ENCODE results near the gene RGS10. TPM values are rescaled to one million over a fixed set of nuclear protein-coding genes. Genes with fewer than 3 reads are reported as not detected.

Gene RGS10
- total RNA-seq, 1 experiment from 2014 or later, result 22.9 TPM

DNA sequence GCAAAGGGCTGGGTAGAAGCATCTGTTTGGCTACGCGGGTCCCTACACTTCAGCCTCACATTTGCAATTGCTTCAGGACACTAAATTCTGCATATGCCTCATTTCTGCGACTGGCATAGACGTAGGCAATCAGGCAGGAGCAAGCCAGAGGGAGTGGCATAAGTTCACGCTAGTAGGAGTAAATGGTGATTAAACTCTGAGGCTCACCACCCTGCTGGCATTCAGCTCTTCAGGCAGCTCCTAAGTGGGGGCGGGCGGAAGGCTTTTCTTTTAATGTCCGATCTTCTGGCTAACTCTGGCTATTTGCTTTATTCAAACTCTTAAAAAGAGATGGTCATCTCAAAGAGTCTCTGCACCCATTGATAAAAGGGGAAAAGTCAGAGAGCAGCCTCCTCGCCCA, 45.3 kb downstream of the RGS10 start:
- DNase-seq (ENCODE audit: low read depth), result no peak

- DNase-seq (ENCODE audit: low read depth), result peak; percentile 64
Observed at GRCh38 chr10:119496273-119496672, 46.2 kb downstream of the RGS10 start.

- DNase-seq (ENCODE audit: low read depth), result no peak
Observed at GRCh38 chr10:119495545-119495944, 47.0 kb downstream of the RGS10 start.

DNA sequence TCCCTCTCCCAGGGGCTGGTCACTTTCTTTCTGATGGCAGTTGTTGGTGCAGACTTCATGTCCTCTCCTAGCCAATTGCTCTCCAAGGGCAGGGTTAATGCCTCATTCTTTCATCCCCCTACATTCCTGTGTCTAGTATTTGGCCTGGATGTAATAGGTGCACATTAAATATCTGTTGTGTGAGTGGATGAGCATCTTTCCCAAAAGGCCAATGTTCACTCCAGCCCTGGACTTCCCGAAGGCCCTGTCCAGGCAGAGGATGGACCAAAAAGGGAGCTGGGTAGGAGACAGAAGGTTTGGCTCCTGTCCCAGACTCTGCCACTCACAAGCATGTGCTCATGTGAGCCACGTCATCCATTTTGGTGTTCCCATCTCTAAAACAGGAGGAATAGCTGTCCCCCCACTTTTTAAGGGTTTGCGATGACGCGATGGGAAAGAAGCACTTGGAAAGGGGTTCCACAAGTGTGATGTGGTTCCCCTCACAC, 47.5 kb downstream of the RGS10 start:
- DNase-seq (ENCODE audit: low read depth), result no peak

DNA sequence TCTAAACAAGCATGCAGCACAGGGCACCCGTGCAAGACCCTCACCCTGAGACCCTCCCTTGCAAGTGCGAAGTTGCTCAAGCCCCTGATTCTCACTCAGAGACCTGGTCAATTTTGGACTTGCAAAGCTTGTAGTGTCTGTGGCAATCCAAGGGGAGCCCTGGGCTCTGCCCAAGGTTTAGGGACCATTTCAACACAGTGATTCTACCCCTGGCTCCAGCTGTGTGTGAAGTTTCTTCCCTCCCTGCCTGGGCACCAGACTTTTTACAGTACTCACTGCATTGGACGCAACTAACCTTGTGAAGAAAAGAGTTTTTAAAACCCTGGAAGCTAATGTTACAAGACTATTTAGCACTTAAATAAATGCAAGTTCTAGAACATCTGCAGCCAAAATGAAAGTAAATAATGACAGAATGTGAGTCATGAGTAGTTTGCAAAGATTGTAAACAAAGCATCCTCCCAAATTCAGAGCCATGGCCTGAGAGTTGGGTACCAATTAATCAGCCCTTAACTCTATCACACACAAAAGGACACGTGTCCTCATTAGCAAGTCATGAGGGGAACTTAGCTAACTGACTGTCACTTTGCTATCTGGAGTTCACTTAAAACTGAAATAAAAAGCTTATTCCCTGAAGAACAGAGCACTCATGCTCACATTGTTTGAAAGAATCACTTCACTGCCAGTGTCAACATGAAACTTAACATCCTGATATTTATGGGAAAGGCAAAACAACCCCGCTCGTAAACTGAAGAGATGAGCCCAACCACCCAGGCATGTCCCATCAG, 48.1 kb downstream of the RGS10 start:
- DNase-seq (ENCODE audit: low read depth), result no peak

GRCh38 chr10:119493155-119493554, 49.4 kb downstream of the RGS10 start:
- no peak for DNase-seq (ENCODE audit: low read depth)

DNA sequence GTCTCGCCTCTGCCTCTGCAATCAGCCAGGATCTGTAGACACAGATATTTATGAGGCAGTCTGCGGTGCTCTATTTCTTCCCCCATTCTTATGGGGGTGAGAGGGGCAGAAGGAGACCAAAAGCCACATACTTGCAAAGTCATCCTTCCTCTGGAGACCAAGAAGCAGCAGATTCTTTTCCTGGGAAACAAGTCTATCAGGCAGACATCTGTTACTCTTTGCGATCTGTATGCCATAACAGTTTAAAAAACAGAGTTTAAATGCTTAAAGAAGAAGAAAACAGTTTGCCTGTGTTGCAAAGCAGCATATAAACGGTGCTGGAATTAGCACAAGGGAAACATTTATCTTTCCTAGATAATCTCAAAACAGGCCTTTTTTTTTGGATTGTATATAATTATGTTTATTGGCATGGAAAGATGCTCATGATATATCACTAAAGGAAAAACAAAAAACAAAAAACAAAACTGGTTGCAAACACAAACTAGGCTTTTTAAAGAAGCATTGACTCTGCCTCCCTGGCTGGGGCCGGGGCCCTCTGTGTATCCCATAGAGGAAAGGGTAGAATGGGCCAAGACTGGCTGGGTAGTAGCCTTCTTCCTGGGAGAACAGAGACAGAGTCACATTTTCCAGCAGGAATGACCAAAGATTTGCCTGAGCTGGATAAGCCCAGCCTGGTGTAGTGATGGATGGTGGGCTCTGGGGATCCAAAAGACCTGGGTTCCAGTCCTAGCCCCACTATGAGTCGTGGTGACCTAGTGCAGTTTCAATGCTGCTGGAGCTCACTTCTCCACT, 50.4 kb downstream of the RGS10 start:
- DNase-seq (ENCODE audit: low read depth), result no peak

DNA sequence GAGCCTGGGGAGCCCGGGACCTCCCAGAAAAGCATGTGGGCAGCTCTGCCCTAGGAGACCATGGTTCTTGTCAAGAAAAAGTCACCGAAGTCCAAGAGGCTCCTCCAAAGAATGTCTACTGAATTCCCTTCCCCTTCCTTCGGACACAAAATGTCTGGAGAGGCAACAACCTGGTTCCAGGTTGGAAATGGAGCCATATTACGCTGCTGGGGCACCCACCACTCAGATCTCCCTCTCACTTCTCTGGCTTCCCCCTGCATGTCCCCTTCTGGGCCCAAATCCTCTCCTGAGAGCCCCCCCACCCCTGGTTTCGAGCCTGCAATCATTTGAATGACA, 52.6 kb downstream of the RGS10 start:
- no peak for DNase-seq (ENCODE audit: low read depth)

DNA sequence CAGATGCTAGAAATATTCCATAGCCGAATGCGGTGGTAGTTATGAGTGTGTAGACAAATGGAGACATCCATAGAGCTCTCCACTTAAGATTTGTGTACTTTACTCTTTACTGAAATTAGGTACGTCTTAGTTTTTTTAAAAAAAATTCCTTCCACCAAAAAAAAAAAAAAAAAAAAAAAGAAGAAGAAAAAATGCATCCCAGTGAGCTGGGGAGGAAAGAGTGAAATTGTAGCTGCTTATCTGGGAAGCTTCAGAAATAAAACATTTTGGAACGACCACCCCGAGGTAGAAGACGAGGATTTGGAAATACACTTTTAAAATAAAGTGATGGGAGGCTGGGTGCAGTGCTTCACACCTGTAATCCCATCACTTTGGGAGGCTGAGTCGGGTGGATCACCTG, 53.8 kb downstream of the RGS10 start:
- DNase-seq (ENCODE audit: low read depth), result no peak

DNA sequence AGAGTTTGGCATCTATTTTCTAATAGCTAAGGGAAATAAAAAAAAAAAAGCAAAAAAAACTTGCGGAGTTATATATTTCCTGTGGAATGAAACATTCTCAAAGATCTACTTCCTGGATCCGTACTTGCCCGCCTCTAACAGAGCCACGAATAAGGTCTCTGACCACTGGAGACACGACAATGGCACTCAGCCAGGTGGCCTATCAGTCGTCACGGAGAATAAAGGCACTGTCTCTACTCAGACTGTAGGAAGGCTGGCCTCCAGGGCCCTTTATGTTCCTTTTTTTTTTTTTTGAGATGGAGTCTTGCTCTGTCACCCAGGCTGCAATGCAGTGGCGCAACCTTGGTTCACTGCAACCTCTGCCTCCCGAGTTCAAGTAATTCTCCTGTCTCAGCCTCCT, 58.7 kb downstream of the RGS10 start:
- DNase-seq (ENCODE audit: low read depth), result no peak

GRCh38 chr10:119483001-119483400, 59.5 kb downstream of the RGS10 start:
- no peak for DNase-seq (ENCODE audit: low read depth)

DNA sequence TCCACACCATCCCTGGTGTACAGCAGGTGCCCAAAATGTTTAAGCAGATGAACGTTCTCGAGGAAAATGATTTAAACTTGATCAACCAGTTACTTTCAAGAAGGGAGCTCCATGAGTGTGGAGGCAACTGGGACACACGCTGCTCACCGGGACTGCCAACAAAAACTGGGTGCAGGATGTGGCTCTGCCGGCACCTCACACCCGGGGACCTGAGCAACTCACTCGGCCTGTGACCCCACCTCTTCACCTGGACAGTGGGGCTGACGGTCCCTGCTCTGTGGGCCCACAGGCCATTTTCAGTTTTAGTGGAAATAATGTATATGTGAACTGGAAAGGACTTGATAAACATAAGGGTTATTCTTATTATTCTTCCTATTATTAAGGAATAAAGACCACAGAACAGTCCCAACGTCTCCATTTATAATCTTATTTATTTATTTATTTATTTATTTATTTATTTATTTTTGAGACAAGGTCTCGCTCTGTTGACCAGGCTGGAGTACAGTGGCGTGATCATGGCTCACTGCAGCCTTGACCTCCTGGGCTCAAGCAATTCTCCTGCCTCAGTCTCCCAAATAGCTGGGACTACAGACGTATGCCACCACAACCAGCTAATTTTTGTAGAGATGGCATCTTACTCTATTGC, 60.6 kb downstream of the RGS10 start:
- no peak for DNase-seq (ENCODE audit: low read depth)

DNA sequence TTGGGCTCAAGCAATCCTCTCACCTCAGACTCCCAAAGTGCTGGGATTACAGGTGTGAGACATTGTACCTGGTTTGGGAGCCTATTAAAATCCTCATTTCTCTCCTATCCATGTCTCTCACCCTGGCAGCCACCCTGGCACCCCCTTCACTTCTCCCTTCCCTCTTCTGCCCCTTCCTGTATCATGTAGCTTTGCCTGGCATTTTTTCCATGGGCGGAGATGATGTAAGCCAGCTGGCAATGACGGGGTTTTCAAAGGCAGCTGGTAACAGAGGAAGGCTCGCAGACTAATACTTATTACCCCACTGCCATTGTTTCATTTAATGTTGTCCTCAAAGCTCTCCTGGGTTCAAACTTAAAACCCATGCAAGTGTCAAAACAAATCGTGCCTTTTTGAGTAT, 61.9 kb downstream of the RGS10 start:
- DNase-seq (ENCODE audit: low read depth), result peak; percentile 16

- no peak for DNase-seq (ENCODE audit: low read depth)
Observed at GRCh38 chr10:119479532-119479931, 63.0 kb downstream of the RGS10 start.

DNA sequence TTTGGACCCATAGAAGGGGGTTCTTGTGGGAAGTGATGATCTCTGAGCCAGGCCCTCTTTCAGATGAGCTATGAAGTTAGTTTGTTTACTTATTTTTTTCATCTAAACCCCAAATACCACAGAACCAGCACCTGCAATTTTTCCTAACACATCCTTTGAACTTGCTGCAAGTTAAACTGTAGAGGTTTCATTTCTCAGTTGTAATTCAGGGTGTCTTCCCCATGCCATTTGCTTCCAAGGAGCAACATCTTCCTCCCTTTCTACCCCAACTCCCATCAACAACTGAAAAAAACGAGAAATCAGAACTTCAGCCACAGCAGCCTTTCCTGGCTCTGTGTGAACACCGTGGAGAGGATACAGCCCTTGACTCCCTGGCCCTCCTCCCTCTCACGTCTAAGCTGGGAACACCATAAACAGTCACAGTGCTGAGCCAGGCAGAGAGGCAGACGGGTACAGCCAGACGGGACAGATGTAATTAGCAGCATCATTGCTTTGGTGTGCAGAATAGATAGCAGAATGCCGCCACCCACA, 63.6 kb downstream of the RGS10 start:
- DNase-seq (ENCODE audit: low read depth), result no peak

- no peak for DNase-seq (ENCODE audit: low read depth)
Observed at GRCh38 chr10:119478111-119478802, 64.3 kb downstream of the RGS10 start.

DNA sequence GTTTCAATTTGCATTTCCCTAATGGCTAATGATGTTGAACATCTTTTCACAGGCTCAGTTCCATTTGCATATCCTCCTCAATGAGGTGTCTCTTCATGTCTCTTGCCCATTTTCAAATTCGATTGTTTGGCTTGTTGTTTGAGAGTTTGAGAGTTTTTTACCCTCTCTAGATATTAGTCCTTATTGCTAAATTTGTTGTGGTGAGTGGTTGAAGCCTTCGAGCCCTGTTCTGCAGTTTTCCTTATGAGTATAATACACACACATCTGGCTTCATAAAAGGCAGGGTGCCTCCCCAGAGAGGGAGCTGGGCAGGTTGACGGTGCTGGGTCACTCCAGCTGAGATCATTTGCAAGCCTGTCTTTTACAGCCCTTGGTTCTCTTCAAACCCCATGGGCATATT, 65.1 kb downstream of the RGS10 start:
- DNase-seq (ENCODE audit: low read depth), result no peak

DNA sequence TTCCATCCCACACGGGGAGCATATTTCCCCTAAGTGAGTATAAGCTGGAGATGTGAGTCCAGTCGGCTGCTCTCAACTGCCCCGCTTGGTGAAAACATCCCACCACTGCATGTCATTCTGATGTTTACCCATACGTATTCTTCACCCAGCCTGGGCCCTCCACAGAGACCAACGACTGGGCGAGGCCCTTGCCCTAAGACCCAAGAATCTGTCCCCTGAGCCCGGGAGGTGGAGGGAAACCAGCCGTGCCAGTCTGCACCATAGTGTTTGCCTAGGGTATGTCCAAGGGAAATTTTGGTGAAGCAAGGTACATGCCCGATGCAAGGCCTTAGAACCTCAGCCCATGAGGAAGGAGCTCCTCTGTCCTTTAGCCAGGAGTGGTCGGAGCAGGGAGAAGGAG, 67.9 kb downstream of the RGS10 start:
- DNase-seq (ENCODE audit: low read depth), result no peak

DNA sequence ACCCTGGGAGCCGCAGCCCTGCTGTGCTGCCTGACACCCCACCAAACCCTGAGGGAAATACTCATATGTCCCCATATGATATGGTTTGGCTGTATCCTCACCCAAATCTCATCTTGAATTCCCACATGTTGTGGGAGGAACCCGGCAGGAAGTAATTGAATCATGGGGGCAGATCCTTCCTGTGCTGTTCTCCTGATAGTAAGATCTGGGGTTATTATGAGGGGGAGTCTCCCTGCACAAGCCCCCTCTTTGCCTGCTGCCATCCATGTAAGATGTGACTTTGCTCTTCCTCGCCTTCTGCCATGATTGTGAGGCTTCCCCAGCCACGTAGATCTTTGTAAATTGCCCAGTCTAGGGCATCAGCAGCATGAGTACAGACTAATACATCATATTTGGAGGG, 68.7 kb downstream of the RGS10 start:
- DNase-seq (ENCODE audit: low read depth), result no peak

DNA sequence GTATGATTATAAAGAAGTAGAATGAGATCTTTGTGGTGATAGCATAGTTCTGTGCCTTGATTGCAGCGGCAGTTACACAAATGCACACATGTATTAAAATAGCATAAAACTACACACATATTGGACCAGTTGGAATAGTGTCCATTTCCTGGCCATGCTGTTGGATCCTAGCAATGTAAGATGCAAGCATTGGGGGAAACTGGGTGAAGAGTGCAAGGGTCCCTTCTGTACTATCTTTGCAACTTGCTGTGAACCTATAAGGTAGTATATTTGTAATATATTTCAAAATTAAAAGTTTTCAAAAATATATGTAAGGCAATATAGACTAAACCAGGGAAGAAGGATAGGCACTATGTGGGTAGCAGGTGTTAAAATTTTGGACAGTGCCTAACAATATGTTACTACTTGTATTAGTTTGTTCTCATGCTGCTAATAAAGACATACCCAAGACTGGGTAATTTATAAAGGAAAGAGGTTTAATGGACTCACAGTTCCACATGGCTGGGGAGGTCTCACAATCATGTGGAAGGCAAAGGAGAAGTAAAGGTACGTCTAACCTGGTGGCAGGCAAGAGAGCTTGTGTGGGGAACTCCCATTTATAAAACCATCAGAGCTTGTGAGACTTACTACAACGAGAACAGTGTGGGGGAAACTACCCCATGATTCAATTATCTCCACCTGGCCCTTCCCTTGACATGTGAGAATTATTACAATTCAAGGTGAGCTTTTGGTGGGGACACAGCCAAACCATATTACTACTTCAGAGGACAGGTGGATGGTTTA, 71.4 kb downstream of the RGS10 start:
- no peak for DNase-seq (ENCODE audit: low read depth)

- DNase-seq (ENCODE audit: low read depth), result no peak
Observed at GRCh38 chr10:119469846-119470245, 72.7 kb downstream of the RGS10 start.
